ENCODE data around the gene CHRNA9. TPM values are rescaled to one million over a fixed set of nuclear protein-coding genes. Genes with fewer than 3 reads are reported as not detected.

The CHRNA9 gene
- total and polyA plus RNA-seq, 2 donors: 0.04 TPM; not detected in 1

DNA sequence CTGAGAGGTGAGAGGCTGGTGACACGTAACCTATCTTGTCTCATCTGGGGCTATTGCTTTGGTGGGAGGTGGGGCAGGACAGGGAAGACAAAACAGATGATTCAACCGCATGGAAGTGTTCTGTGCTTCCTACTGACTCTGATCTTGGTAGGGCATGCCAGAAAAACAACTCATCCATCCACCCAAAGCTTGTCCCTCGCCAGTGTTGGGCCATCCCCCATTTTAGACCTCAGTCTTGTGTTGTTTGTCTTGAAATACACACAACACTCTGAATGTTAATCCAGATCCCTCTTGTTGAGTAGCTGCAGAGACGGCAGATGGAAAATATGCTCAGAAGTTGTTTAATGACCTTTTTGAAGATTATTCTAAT is 377 bp downstream of the CHRNA9 start:
- 66% methylated on average over 4 of the region's 4 CpGs for WGBS
- Histone ChIP-seq H3K4me3 (ENCODE audit: low read depth, low read length) (no peak overlapping the region), H3K36me3 (ENCODE audit: insufficient read depth) (no peaks in the 10 kb centered on the region), H3K4me1 (ENCODE audit: insufficient read depth) (no peaks in the 10 kb centered on the region), H3K27ac (ENCODE audit: low read depth) (no peak overlapping the region)
- DNase-seq (ENCODE audit: extremely low spot score): no peak

DNA sequence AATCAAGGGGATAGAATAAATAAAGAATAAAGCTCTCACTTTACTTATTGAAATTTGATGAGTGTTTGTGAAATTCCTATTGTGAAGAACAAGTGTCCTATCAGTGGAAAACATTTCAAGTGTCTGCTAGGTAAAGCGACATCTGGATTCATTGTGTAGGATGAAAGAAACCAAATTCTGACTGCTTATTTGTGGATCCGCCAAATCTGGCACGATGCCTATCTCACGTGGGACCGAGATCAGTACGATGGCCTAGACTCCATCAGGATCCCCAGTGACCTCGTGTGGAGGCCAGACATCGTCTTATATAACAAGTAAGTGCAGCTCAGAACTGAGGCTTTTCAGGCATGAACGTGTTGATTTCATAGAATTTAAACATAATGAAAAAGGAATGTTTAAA is 1.9 kb downstream of the CHRNA9 start:
- 77% methylated on average over 9 of the region's 9 CpGs for WGBS
- Histone ChIP-seq H3K4me1 (ENCODE audit: insufficient read depth) (no peaks in the 10 kb centered on the region), H3K36me3 (ENCODE audit: insufficient read depth) (no peaks in the 10 kb centered on the region), H3K27ac (ENCODE audit: low read depth) (no peak overlapping the region), H3K4me3 (ENCODE audit: low read depth, low read length) (no peak overlapping the region)
- DNase-seq (ENCODE audit: extremely low spot score): no peak

DNA sequence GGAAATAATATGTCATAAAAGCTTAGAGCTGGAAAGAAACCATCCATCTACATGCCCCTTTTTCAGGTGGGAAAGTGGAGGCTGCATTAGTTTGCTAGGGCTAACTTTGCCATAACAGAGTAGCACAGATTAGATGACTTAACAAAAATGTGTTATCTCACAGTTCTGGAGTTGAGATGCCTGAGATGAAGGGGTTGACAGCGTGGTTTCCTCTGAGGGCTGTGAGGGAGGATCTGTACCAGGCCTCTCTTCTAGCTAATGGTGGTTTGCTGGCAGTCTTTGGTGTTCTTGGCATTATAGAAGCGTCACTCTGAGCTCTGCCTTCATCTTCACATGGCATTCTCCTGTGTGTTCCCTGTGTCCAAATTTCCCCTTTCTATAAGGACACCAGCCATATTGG is 2.4 kb downstream of the CHRNA9 start:
- DNase-seq (ENCODE audit: extremely low spot score): no peak
- WGBS: 88% methylated on average over 2 of the region's 2 CpGs
- no peaks in the 10 kb centered on the region for H3K4me1 ChIP-seq (ENCODE audit: insufficient read depth)
- H3K36me3 ChIP-seq (ENCODE audit: insufficient read depth): no peaks in the 10 kb centered on the region
- no peak overlapping the region for H3K4me3 ChIP-seq (ENCODE audit: low read depth, low read length)
- H3K27ac ChIP-seq (ENCODE audit: low read depth): no peak overlapping the region

DNA sequence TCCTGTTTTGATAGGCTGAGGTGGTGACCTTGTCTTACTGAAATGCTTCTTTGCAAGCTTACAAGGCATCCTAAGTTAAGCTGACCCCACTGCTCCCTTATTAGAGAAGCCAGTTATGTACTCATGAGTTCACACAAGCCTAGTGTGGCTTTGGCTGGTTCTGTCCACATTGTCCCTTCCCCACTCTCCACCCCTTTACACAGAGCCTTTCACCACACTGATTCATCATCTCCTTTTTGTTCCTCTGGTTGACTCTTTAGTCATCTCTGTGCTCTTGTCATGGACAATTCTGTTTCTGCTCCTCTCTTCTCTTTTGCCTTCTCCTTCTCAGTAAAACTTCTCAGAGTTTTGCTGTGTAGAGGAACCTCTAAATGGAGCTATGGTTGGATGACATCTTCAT is 4.9 kb downstream of the CHRNA9 start:
- H3K36me3 ChIP-seq (ENCODE audit: insufficient read depth): no peaks in the 10 kb centered on the region
- no peaks in the 10 kb centered on the region for H3K4me1 ChIP-seq (ENCODE audit: insufficient read depth)
- no peak overlapping the region for H3K4me3 ChIP-seq (ENCODE audit: low read depth, low read length)
- no peak for DNase-seq (ENCODE audit: extremely low spot score)
- no peak overlapping the region for H3K27ac ChIP-seq (ENCODE audit: low read depth)

DNA sequence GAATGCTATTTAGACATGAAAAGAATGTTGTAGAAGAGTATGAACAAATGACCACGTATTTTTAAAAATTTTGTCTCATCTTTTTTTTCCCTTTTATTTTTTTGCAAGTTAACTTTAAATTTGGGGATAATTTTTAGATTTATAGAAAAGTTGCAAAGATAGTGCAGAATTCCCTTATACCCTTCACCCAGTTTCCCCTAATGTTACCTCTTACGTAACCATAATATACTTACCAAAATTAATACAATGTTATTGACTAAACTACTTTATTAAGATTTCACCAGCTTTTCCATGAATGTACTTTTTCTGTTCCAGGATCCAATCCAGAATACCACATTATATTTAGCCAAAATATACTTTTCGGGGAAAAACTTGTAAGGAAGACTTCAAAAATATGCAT is 12.3 kb downstream of the CHRNA9 start:
- no peak for DNase-seq (ENCODE audit: extremely low spot score)
- WGBS: 94% methylated on average over 3 of the region's 3 CpGs
- no peak overlapping the region for H3K27ac ChIP-seq (ENCODE audit: low read depth)
- H3K4me1 ChIP-seq (ENCODE audit: insufficient read depth): no peaks in the 10 kb centered on the region
- H3K36me3 ChIP-seq (ENCODE audit: insufficient read depth): no peaks in the 10 kb centered on the region
- no peak overlapping the region for H3K4me3 ChIP-seq (ENCODE audit: low read depth, low read length)

DNA sequence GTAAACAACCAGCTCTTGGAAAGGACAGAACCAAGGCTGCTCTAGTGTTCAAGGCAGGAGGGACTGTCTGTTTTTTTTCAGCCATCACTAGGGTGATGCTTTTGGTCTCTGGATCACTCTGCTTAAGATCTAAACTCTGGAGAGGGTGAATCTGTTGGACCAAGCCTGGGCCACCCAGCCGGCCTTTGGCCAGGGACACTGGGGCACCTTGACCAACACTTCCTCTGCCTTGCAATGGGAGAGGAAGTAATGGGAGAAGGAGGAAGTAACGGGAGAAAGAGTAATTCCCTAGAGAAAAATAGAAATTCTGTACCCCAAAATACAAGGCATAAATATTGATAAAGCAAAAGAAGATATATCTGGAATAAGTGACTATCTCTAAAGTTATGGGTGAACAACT is 12.9 kb downstream of the CHRNA9 start:
- WGBS: 82% methylated on average over 2 of the region's 2 CpGs

DNA sequence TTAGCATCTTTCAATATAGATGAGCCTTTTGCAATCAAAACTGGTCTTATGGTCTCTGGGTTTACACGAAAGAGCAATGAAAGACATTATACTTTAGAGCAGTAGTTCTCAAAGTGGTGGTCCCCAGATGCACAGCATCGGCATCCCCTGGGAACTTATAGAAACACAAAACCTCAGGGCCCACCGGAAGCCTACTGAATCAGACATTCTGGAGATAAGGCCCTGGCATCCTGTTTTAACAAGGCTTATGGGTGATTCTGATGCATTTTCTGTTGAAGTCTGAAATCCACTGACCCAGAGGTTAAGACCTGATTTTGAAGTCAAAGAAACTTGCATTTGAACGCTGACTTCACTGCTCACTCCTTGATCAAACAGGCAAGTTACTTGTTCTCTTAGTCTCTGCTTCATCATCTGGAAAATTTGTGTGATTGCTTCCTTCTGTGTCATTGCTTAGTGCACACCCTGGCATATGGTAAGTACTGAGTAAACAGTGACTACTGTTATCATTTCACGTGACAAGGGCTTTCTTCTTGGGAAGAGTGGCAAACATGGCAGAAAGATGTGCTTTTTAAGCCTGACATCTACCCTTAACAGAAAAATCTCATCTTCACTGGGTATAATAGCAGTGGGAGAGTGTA is 14.5 kb downstream of the CHRNA9 start:
- no peaks in the 10 kb centered on the region for H3K4me1 ChIP-seq (ENCODE audit: insufficient read depth)
- DNase-seq (ENCODE audit: extremely low spot score): no peak
- H3K4me3 ChIP-seq (ENCODE audit: low read depth, low read length): no peak overlapping the region
- 55% methylated on average over 5 of the region's 5 CpGs for WGBS
- H3K27ac ChIP-seq (ENCODE audit: low read depth): no peak overlapping the region
- H3K36me3 ChIP-seq (ENCODE audit: insufficient read depth): no peaks in the 10 kb centered on the region

More for the DNA sequence above, 12.9 kb downstream of the CHRNA9 start:
- no peak overlapping the region for H3K4me3 ChIP-seq (ENCODE audit: low read depth, low read length)
- DNase-seq (ENCODE audit: extremely low spot score): no peak
- no peaks in the 10 kb centered on the region for H3K36me3 ChIP-seq (ENCODE audit: insufficient read depth)
- H3K4me1 ChIP-seq (ENCODE audit: insufficient read depth): no peaks in the 10 kb centered on the region
- no peak overlapping the region for H3K27ac ChIP-seq (ENCODE audit: low read depth)

DNA sequence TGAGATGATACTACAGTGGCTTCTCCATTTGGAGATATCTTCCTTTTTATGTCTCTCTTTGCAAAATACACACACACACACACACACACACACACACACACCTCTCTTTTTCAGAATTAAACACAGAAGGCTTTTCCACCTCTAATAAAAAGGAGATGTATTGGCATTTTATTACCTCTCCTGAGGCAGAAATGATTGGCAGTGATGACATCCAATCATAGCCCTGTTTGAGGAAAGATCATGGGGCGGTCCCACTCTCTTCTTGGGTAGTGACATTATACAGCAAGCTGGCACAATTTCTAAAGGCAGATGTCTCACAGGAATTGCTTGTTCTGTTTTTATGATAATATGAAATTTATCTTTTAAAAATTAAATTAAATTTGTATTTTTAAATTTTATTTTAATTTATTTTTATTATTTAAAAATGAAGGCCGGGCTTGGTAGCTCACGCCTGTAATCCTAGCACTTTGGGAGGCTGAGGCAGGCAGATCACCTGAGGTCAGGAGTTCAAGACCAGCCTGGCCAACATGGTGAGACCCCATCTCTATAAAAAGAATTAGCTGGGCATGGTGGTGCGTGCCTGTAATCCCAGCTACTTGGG is 15.6 kb downstream of the CHRNA9 start:
- DNase-seq (ENCODE audit: extremely low spot score): no peak
- 98% methylated on average over 4 of the region's 4 CpGs for WGBS
- Histone ChIP-seq H3K4me1 (ENCODE audit: insufficient read depth) (no peaks in the 10 kb centered on the region), H3K27ac (ENCODE audit: low read depth) (no peak overlapping the region), H3K4me3 (ENCODE audit: low read depth, low read length) (no peak overlapping the region), H3K36me3 (ENCODE audit: insufficient read depth) (no peaks in the 10 kb centered on the region)

DNA sequence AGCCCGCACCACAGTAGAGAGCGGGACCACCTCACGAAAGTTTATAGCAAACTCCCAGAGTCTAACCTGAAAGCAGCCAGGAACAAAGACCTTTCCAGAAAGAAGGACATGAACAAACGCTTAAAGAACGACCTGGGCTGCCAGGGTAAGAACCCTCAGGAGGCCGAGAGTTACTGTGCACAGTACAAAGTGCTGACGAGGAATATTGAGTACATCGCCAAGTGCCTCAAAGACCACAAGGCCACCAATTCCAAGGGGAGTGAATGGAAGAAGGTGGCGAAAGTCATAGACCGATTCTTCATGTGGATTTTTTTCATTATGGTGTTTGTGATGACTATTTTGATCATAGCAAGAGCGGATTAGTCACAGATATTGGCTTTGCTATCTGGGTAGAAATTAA is 19.0 kb downstream of the CHRNA9 start:
- 95% methylated on average over 11 of the region's 11 CpGs for WGBS
- Histone ChIP-seq H3K4me1 (ENCODE audit: insufficient read depth) (no peaks in the 10 kb centered on the region), H3K36me3 (ENCODE audit: insufficient read depth) (no peaks in the 10 kb centered on the region), H3K4me3 (ENCODE audit: low read depth, low read length) (no peak overlapping the region), H3K27ac (ENCODE audit: low read depth) (no peak overlapping the region)
- DNase-seq (ENCODE audit: extremely low spot score): no peak

DNA sequence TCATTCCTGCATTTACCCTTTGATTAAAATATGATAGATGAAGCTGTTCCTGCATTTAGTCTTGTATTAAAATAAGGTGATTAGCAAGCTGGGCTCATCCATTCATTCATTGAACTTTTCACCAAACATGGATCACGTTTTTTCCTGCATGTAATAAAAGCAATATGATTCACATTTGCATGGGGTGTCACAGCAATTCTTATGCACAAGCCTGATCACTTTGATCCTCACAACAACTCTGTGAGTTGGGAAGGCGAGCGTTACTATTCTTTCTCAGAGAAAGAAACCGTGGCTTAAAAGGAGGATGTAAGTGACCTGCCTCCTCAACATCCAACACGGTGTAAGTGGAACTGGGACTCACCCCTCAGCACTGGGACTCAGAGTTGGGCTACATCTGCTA is 20.0 kb downstream of the CHRNA9 start:
- no peak for DNase-seq (ENCODE audit: extremely low spot score)
- H3K4me1 ChIP-seq (ENCODE audit: insufficient read depth): no peaks in the 10 kb centered on the region
- H3K27ac ChIP-seq (ENCODE audit: low read depth): no peak overlapping the region
- H3K4me3 ChIP-seq (ENCODE audit: low read depth, low read length): no peak overlapping the region
- 76% methylated on average over 5 of the region's 5 CpGs for WGBS
- H3K36me3 ChIP-seq (ENCODE audit: insufficient read depth): no peaks in the 10 kb centered on the region

DNA sequence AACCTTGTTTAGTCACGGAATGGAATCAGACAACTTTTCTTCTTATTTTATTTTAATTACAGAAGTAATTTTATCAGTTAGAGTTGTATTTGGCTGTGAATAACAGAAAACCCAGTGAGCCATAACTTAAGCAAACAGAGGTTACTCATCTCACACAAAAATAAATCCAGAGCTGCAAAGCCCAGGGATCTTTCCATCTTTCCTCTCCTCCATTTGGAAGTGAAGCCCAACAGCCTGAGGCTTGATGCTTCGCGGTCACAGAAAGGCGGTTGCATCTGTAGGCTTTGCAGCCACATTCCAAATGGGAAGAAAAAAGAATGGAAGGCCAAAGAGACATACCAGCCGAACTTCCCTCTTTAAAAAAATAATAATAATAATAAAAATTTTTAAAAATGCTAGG is 22.6 kb downstream of the CHRNA9 start:
- Histone ChIP-seq H3K27ac (ENCODE audit: low read depth) (no peak overlapping the region), H3K4me3 (ENCODE audit: low read depth, low read length) (no peak overlapping the region), H3K4me1 (ENCODE audit: insufficient read depth) (no peaks in the 10 kb centered on the region), H3K36me3 (ENCODE audit: insufficient read depth) (no peaks in the 10 kb centered on the region)
- no peak for DNase-seq (ENCODE audit: extremely low spot score)
- 86% methylated on average over 5 of the region's 5 CpGs for WGBS

DNA sequence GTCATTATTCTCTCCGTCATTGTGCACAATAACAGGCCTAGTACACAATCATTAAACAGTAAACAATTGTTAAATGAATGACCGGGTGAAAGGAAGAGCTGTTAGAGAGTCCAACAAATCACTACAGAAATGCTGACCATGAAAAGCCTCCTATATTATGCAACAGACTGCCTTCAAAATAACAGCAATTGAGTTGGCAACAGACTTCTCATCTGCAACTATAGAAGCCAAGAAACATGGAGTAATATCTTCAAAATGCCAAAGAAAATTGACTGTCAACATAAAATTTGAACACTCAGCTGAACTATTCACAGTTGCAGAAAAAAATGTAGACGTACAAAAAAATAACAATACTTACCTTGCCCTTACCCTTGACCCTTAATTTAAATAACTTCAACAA is 26.2 kb downstream of the CHRNA9 start:
- WGBS: 94% methylated on average over 3 of the region's 3 CpGs
- Histone ChIP-seq H3K27ac (ENCODE audit: low read depth) (no peak overlapping the region), H3K4me1 (ENCODE audit: insufficient read depth) (no peaks in the 10 kb centered on the region), H3K36me3 (ENCODE audit: insufficient read depth) (no peaks in the 10 kb centered on the region), H3K4me3 (ENCODE audit: low read depth, low read length) (no peak overlapping the region)
- no peak for DNase-seq (ENCODE audit: extremely low spot score)

DNA sequence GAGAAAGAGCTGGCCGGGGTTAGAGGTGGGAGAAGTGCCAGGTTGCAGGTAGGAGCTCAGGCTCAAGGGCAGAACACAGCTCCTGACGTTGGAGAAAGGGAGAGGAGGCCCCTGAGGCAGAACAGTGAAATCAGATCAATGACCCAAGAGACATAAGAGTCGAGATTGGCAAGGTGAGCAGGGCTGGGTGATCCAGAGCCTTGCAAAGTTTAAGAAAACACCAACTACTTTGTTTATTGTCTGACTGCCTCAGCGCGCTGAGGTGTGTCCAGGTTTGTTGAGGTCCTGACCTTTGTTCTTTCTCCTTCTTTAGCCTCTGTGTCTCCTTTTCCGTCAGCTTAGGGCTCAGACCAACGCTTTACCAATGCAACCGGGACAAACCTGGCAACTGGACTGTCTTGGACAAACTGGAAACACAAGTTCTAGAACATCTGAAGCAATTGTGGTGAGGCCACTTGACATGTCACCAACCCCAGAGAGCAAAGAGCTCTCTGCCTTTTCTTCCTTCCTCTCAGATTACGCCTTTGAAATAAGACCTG is 28.3 kb downstream of the CHRNA9 start:
- H3K4me1 ChIP-seq (ENCODE audit: insufficient read depth): no peaks in the 10 kb centered on the region
- DNase-seq (ENCODE audit: extremely low spot score): no peak
- 81% methylated on average over 9 of the region's 9 CpGs for whole genome bisulfite sequencing
- H3K36me3 ChIP-seq (ENCODE audit: insufficient read depth): no peaks in the 10 kb centered on the region
- H3K27ac ChIP-seq (ENCODE audit: low read depth): no peak overlapping the region
- H3K4me3 ChIP-seq (ENCODE audit: low read depth, low read length): no peak overlapping the region

DNA sequence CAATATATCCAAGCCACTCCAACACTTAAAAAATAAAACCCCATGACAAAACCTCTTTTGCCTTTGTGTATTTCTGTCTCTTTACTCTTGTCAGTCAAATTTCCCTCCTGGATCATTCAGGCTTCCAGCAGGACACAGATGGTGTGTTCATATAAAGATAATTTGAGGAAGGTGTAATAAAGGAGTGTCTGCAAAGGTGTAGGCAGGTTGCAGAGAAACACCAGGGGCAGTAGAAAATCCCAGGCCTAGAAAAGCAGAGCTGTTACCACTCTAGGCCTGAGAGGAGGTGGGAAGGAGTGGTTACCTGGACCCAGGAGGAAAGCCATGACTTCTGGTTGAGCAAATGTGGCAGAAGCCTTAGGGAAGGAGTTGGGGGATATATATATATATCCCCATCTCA is 28.8 kb downstream of the CHRNA9 start:
- Histone ChIP-seq H3K27ac (ENCODE audit: low read depth) (no peak overlapping the region), H3K36me3 (ENCODE audit: insufficient read depth) (no peaks in the 10 kb centered on the region), H3K4me1 (ENCODE audit: insufficient read depth) (no peaks in the 10 kb centered on the region), H3K4me3 (ENCODE audit: low read depth, low read length) (no peak overlapping the region)
- DNase-seq (ENCODE audit: extremely low spot score): no peak
